GM12878 (cell line): ENCODE results near the gene KLK8. TPM values are rescaled to one million over a fixed set of nuclear protein-coding genes. Genes with fewer than 3 reads are reported as not detected.

Experiments
- ATAC-seq: fragments of 200-7000 bp; cut with Tn5 transposase; 3 replicates; pipeline ENCODE4 v1.9.1; 2020; ENCODE audit warnings: mild to moderate bottlenecking, moderate library complexity
- BruUV-seq: library from RNA; stranded (reverse); fragments of 400-500 nt; replicated peaks from 2 replicates; lab custom pipeline; 2021; lab: Mats Ljungman, UMichigan
- CTCF ChIA-PET: fragments of 300-600 bp; sonication (Branson Sonifier 250); formaldehyde crosslinking; extraction: SDS; loops from one replicate; lab custom pipeline; 2021; ENCODE audit warnings: inconsistent platforms; lab: Yijun Ruan, JAX
- POLR2A ChIA-PET: fragments of 350-600 bp; formaldehyde crosslinking; extraction: SDS; loops from one replicate; lab custom pipeline; 2021; ENCODE audit warnings: inconsistent platforms; lab: Charles Lee
- RAD21 ChIA-PET: fragments of 300-600 bp; sonication (Branson Sonifier 250); formaldehyde crosslinking; loops from one replicate; lab custom pipeline; 2023; ENCODE audit warnings: antibody characterized with exemption; ENCODE audit not compliant: unreplicated experiment; lab: Charles Lee
- SMC1A ChIA-PET: fragments of 300-600 bp; sonication (Branson Sonifier 250); formaldehyde crosslinking; loops from one replicate; lab custom pipeline; 2023; ENCODE audit not compliant: unreplicated experiment, uncharacterized antibody; lab: Charles Lee
- DNase-seq: peaks from one replicate; pipeline ENCODE4 v3.0.0-alpha.2; 2011; ENCODE audit warnings: low read depth, low spot score
- FAIRE-seq: peaks from 3 replicates; lab custom pipeline; 2011; peaks lifted over from hg19 to GRCh38; lab: Jason Lieb, UNC
- H2AFZ ChIP-seq: 2 replicates; pipeline ENCODE4 v1.6.0; 2011; ENCODE audit warnings: low read depth, low read length, control low read depth; ENCODE audit not compliant: control insufficient read depth
- H3K27ac ChIP-seq: 2 replicates; pipeline ENCODE4 v1.5.1; 2011; ENCODE audit warnings: control low read depth; ENCODE audit not compliant: control insufficient read depth, insufficient read depth
- H3K27me3 ChIP-seq, 2 experiments: replicated peaks in 1 of 2; 2 replicates each; pipeline versions ENCODE4 v1.6.0 to v1.6.1; 2011; ENCODE audit warnings: low read length in 1 of 2; ENCODE audit not compliant: control insufficient read depth in 2 of 2, insufficient read depth in 2 of 2
- H3K36me3 ChIP-seq, 2 experiments: 2 replicates each; pipeline ENCODE4 v1.5.1; 2011; ENCODE audit warnings: low read length in 1 of 2; ENCODE audit not compliant: control insufficient read depth in 2 of 2, insufficient read depth in 2 of 2
- H3K4me1 ChIP-seq: 2 replicates; pipeline ENCODE4 v1.6.1; 2011; ENCODE audit warnings: mild to moderate bottlenecking, low read length, moderate library complexity, mixed read lengths; ENCODE audit not compliant: control insufficient read depth, insufficient read depth
- H3K4me2 ChIP-seq: 2 replicates; pipeline ENCODE4 v1.6.0; 2011; ENCODE audit warnings: control low read depth; ENCODE audit not compliant: control insufficient read depth, insufficient read depth
- H3K4me3 ChIP-seq: fragments of 200-600 bp; sonication (generic); 2 replicates; pipeline ENCODE4 v1.5.1; 2016
- H3K79me2 ChIP-seq: 2 replicates; pipeline ENCODE4 v1.6.0; 2011; ENCODE audit warnings: low read length; ENCODE audit not compliant: control insufficient read depth, insufficient read depth
- H3K9ac ChIP-seq: 2 replicates; pipeline ENCODE4 v1.8.0; 2011; ENCODE audit warnings: low read length, control low read depth, mixed read lengths; ENCODE audit not compliant: control insufficient read depth, insufficient read depth
- H3K9me3 ChIP-seq: replicated peaks from 3 replicates; pipeline ENCODE4 v1.5.1; 2011; ENCODE audit warnings: mild to moderate bottlenecking, low read length; ENCODE audit not compliant: control insufficient read depth, insufficient read depth
- H4K20me1 ChIP-seq: 2 replicates; pipeline ENCODE4 v1.6.0; 2011; ENCODE audit not compliant: control insufficient read depth, insufficient read depth
- NFIC ChIP-seq: IDR thresholded peaks from 2 replicates; pipeline ENCODE4 v1.6.1; 2012; ENCODE audit warnings: low read depth, mild to moderate bottlenecking, inconsistent platforms, low read length, moderate library complexity
- NFYB ChIP-seq: IDR thresholded peaks from 2 replicates; pipeline ENCODE4 v1.6.1; 2011; ENCODE audit warnings: low read depth, mild to moderate bottlenecking, low read length, improper control_type of control experiment, moderate library complexity; ENCODE audit not compliant: insufficient read depth
- RAD51 ChIP-seq: fragments of 450-650 bp; IDR thresholded peaks from 2 replicates; pipeline ENCODE4 v1.6.1; 2016; ENCODE audit warnings: moderate library complexity, mild to moderate bottlenecking, inconsistent platforms
- SIN3A ChIP-seq: IDR thresholded peaks from 2 replicates; pipeline ENCODE4 v1.6.1; 2012; ENCODE audit warnings: low read depth, low read length, improper control_type of control experiment
- USF1 ChIP-seq: IDR thresholded peaks from 2 replicates; pipeline ENCODE4 v1.6.1; 2011; ENCODE audit warnings: borderline replicate concordance, low read depth, mild to moderate bottlenecking, moderate library complexity, mixed read lengths, low read length; ENCODE audit not compliant: insufficient read depth; ENCODE audit errors: extremely low read length
- YY1 ChIP-seq: IDR thresholded peaks from 2 replicates; pipeline ENCODE4 v1.6.1; 2011; ENCODE audit warnings: low read depth, mild to moderate bottlenecking, low read length
- WGBS: methylation state at CpG from one replicate; pipeline ENCODE4 v1.1.6; 2016; ENCODE audit warnings: low lambda C conversion rate; ENCODE audit not compliant: insufficient replicate concordance, insufficient coverage; ENCODE audit errors: missing lambda C conversion rate; 5-methylcytosine and 5-hydroxymethylcytosine counted together
- in situ Hi-C: fragments of 300-500 bp; cut with MboI; formaldehyde crosslinking; loops from 9 replicates; pipeline ENCODE4 v1.14.3; 2018; ENCODE audit warnings: mixed read lengths
- intact Hi-C: fragments of 100-400 bp; cut with micrococcal nuclease; formaldehyde crosslinking; loops from one replicate; pipeline ENCODE4 v1.14.2; 2022; ENCODE audit not compliant: unreplicated experiment
- polyA plus RNA-seq, 11 experiments: library from polyadenylated mRNA; depleted of rRNA in 4 of 11; unstranded in 6 of 11; stranded (reverse) in 5 of 11; fragments of >200 nt; fragmentation: Nextera tagmentation in 4 of 11; fragmentation: Illumina TruSeq in 1 of 11; extraction: Ambion mirVana in 4 of 11; extraction: Trizol in 1 of 11; gene quantifications; 1 replicate in 1 of 11; 2 replicates in 10 of 11; pipeline versions ENCODE4 v1.2.1 to v1.2.3, GENCODE V29; 2011 to 2016; ENCODE audit warnings: inconsistent platforms in 2 of 11, missing spikeins in 2 of 11, low read depth in 1 of 11
- total RNA-seq, 4 experiments: library from RNA; depleted of rRNA in 3 of 4; stranded (reverse); fragments of >200 nt in 3 of 4; fragmentation: Illumina TruSeq in 1 of 4; extraction: Trizol in 1 of 4; gene quantifications; 2 replicates each; pipeline versions ENCODE4 v1.2.1 to v1.2.3, GENCODE V29; 2013 to 2021
- TF ChIP-seq, protein P1 (sequence below): fragments of 150-350 bp; IDR thresholded peaks from 2 replicates; pipeline ENCODE4 v1.6.1; 2016; ENCODE audit warnings: low read depth, low read length

The KLK8 gene
- total and polyA plus RNA-seq, 10 of the 15 experiments (the other 5 are each of a cell fraction or from before 2014, with no cell fraction given) = not detected

GRCh38 chr19:50994129-50994528, 7.3 kb downstream of the KLK8 start:
- intact Hi-C loops = no loop called here
- no TSS peak for BruUV-seq

More at GRCh38 chr19:50994129-50994528, 7.3 kb downstream of the KLK8 start:
- DNase-seq (peak; percentile 2), ATAC-seq (no peak), FAIRE-seq (no peak)
- ChIA-PET CTCF (interaction anchor here (0.6 kb wide), 1 partner anchor 22 kb away, joined by 3 read pairs; no protein-coding TSS in a partner anchor), SMC1A (no interaction called here), POLR2A (no interaction called here), RAD21 (no interaction called here)
- Histone ChIP-seq H3K4me2 (no peak overlapping the region), H3K4me3 (no peak overlapping the region), H4K20me1 (no peaks in the 10 kb centered on the region), H3K4me1 (no peaks in the 10 kb centered on the region), H3K27me3 (no peaks in the 10 kb centered on the region; a peak in 2 of 4 replicates), H3K27ac (no peak overlapping the region), H3K36me3 (no peaks in the 10 kb centered on the region), H3K9ac (no peak overlapping the region), H3K79me2 (no peaks in the 10 kb centered on the region), H3K9me3 (peaks cover 2% of the 10 kb centered on the region; the same call in 1 of the 3 replicates), H2AFZ (no peak overlapping the region)
- in situ Hi-C loops = no loop called here
- no peak for TF ChIP-seq SIN3A
- peak; percentile 52; the same call in 1 of the 2 replicates for TF ChIP-seq NFYB
- peak; percentile 68; the same call in 1 of the 2 replicates for TF ChIP-seq YY1
- peak; percentile 40; the same call in 1 of the 2 replicates for TF ChIP-seq RAD51
- TF ChIP-seq, protein P1, sequence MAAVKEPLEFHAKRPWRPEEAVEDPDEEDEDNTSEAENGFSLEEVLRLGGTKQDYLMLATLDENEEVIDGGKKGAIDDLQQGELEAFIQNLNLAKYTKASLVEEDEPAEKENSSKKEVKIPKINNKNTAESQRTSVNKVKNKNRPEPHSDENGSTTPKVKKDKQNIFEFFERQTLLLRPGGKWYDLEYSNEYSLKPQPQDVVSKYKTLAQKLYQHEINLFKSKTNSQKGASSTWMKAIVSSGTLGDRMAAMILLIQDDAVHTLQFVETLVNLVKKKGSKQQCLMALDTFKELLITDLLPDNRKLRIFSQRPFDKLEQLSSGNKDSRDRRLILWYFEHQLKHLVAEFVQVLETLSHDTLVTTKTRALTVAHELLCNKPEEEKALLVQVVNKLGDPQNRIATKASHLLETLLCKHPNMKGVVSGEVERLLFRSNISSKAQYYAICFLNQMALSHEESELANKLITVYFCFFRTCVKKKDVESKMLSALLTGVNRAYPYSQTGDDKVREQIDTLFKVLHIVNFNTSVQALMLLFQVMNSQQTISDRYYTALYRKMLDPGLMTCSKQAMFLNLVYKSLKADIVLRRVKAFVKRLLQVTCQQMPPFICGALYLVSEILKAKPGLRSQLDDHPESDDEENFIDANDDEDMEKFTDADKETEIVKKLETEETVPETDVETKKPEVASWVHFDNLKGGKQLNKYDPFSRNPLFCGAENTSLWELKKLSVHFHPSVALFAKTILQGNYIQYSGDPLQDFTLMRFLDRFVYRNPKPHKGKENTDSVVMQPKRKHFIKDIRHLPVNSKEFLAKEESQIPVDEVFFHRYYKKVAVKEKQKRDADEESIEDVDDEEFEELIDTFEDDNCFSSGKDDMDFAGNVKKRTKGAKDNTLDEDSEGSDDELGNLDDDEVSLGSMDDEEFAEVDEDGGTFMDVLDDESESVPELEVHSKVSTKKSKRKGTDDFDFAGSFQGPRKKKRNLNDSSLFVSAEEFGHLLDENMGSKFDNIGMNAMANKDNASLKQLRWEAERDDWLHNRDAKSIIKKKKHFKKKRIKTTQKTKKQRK = no peak
- TF ChIP-seq USF1 = peak; percentile 46
- no peak for TF ChIP-seq NFIC
- WGBS = 3% methylated on average over 2 of the region's 2 CpGs
